NCI-H1048 (cell line): ENCODE results near the gene TAT.
"Not testable (repeated sequence)": the region's sequence is repeated elsewhere in the genome, so short reads cannot be mapped to it uniquely, and the experiment has no call there.

ENCODE experiments used
- DNase-seq: peaks from one replicate; lab custom pipeline; 2025; lab: John Stamatoyannopoulos, UW

The TAT gene

GRCh38 chr16:71584543-71585317 is 7.8 kb upstream of the TAT start:
- no peak for DNase-seq

DNA sequence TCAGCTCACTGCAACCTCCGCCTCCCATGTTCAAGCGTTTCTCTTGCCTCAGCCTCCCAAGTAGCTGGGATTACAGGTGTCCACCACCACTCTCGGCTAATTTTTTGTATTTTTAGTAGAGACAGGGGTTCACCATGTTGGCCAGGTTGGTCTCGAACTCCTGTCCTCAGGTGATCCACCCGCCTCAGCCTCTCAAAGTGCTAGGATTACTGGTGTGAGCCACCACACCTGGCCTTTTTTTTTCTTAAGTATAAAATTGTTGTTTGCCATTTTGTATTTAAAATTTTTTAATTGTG is 5.6 kb upstream of the TAT start:
- DNase-seq = not testable (repeated sequence)

GRCh38 chr16:71574702-71575101 is 2.2 kb downstream of the TAT start:
- DNase-seq = no peak

DNA sequence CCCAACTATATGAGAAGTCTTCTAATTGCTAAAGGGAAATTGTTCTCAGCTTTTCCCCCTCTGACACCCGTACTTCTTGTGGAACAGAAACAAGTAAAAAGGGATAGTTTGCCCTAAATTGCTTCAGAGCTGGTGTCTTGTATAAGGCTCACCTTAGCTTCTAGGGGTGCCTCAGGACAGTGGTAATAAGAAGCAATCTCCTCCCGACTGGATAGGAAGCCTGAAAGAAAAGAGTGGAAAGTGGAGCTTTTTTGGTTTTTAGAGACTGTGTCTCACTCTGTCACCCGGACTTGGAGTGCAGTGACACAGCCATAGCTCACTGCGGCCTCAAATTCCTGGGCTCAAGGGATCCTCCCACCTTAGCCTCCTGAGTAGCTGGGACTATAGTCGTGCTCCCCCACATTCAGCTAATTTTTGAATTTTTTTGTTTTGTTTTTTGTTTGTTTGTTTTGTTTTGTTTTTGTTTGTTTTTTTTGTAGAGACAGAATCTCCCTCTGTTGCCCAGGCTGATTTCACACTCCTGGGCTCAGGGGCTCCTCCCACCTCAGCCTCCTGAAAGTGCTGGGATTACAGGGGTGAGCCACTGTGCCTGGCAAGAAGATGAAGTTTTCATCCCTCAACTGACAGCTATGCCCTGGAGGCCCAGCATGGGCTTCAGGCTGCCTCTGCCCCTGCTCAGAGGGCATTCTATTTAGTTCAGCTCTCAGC is 3.4 kb downstream of the TAT start:
- no peak for DNase-seq

GRCh38 chr16:71572497-71573116 is 4.3 kb downstream of the TAT start:
- DNase-seq = no peak

DNA sequence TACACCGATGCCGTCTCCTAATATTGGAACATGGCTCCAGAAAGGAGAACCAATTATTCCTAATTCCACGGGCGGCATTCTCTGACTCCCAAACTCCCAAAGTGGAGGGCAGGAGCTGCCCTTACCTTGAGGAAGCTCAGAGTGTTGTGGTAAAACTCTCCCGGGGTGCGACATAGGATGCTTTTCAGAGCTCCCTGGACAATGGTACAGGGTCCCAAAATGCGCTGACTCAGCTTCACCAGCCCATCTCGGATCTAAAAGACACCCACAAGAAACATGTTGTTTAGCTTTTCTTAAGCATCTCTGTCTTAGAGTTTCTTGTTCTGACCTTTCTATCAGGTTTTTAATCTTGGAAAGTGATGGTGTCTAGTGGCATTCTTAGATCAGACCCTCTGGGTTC is 6.7 kb downstream of the TAT start:
- no peak for DNase-seq

- DNase-seq = no peak
These were observed 7.3 kb downstream of the TAT start for GRCh38 chr16:71569621-71570020.

DNA sequence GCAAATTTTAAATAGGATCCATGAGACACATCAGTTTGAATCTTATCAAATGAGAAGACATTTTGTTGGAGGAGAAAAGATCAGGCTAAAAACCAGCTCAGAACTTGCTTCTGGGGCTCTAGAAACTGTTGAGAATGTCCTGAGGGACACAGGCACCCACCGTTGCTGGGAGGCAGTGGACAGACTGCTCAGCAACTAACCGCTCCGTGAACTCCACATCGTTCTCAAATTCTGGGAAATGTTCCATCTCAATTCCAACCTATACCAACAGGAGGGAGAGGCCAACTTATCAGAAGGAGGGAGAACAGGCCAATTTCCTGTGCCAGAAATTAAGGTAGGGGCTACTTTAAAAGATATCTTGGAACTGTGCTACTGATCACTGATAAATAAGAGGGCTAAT is 8.3 kb downstream of the TAT start:
- DNase-seq = no peak

DNA sequence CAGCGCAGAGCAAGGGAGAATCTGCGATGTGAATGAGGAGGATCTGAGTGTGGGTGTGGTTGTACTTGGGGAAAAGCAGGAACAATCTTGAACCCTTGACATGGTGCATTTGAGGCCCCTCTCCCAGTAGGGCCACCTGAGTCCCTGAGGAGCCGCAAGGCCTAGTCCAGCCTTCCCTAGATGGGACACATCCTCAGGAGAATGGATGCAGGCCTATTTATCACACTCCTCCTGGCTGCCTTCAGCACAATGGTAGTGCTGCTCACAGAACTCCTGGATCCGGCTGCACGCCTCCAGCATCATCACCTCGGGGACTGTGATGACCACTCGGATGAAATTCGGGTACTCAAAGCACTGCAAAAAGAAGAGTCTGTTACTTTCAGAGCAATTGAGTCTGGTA is 9.0 kb downstream of the TAT start:
- no peak for DNase-seq

DNA sequence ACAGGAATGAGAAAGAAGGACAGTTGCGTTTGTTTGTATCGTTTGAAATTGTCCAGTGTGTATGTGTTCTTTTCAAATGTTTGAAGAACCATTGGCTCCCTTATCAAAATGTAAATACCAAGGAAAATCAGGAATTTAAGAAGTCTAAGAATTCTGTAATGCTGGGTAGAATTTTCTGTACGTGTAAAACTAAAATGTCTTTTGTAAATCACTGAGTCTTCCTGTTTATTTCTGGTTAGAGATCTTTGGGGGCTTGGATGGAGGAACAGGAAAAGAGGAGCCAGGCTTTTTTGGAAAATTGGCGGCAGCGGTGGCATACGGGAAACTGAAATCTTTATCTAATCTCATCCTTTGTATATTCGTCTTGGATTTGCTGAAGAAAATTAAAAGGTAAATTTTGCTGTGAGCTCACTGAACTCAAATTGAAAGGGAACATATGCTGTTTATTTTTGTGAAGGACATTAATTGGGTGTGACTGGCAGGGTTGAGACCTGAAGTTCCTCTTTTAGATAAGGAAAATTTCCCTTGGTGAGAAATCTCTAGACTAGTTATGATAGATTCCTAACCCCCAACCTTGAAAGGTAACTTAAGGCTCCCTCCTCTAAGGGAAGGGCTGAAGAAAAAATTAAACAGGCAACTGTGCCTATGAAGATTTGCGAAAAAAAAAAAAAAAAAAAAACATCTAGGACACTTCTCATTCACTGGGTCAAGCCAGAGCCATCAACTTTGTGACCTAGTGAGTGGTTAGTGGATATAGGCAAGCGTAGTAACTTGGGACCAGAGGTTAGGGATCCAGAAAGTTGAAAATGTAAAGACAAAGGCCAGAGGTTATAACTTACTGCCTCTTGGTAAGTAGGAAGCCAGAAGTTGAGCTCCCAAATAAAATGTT is 10.8 kb downstream of the TAT start:
- no peak for DNase-seq

GRCh38 chr16:71564335-71564967 is 12.4 kb downstream of the TAT start:
- no peak for DNase-seq

GRCh38 chr16:71562552-71562951 is 14.3 kb downstream of the TAT start:
- DNase-seq = no peak

GRCh38 chr16:71561886-71562285 is 15.0 kb downstream of the TAT start:
- not testable (repeated sequence) for DNase-seq

- DNase-seq = no peak
These were observed 17.0 kb downstream of the TAT start for GRCh38 chr16:71559855-71560254.

GRCh38 chr16:71557954-71558582 is 18.8 kb downstream of the TAT start:
- no peak for DNase-seq

- no peak for DNase-seq
These were observed 19.6 kb downstream of the TAT start for GRCh38 chr16:71557299-71557698.

- no peak for DNase-seq
These were observed 21.5 kb downstream of the TAT start for GRCh38 chr16:71555230-71555891.

- DNase-seq = no peak
These were observed 24.0 kb downstream of the TAT start for GRCh38 chr16:71552698-71553503.

GRCh38 chr16:71547168-71547567 is 29.7 kb downstream of the TAT start:
- DNase-seq = no peak

DNA sequence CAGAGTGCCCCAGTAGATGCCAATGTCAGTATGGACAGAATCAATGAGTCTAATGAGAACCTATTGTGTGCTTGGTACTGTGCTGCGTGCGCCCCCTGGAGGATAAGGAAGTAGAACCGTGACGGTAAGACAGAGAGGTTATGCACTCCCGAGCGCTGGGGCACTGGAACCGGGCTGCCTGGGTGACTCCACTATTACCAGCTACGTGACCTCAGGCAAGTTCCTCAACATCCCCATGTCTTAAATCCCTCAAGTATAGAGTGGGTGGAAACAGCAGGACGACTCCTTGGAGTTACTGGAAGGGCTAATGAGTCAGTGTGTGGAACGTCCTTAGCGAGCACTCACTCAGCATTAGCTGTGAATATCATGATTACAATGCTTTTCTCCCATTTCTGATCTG is 34.5 kb downstream of the TAT start:
- DNase-seq = peak; percentile 0
